CD14-positive monocyte (primary cell): ENCODE data around the gene UGT3A1. TPM values are rescaled to one million over a fixed set of nuclear protein-coding genes. Genes with fewer than 3 reads are reported as not detected.

ENCODE experiments used
- DNase-seq, 3 donors: peaks; one replicate each; pipeline ENCODE4 v3.0.0-alpha.2; 2011 to 2022
- H2AFZ ChIP-seq: 2 replicates; pipeline ENCODE4 v1.6.0; 2012; ENCODE audit warnings: mild to moderate bottlenecking, low read depth, low read length, inconsistent platforms; ENCODE audit not compliant: insufficient read depth, poor library complexity, severe bottlenecking
- H3K27ac ChIP-seq, 2 donors: 1 replicate in 1 of 2; 2 replicates in 1 of 2; pipeline ENCODE4 v1.5.1; 2012 to 2013; ENCODE audit warnings: low read length in 2 of 2, control low read depth in 1 of 2, inconsistent platforms in 1 of 2, low read depth in 1 of 2, mild to moderate bottlenecking in 1 of 2
- H3K27me3 ChIP-seq, 2 donors: one replicate each; pipeline versions ENCODE4 v1.6.0 to v1.6.1; 2011 to 2013; ENCODE audit warnings: low read length in 2 of 2; ENCODE audit not compliant: control insufficient read depth in 2 of 2, insufficient read depth in 2 of 2
- H3K36me3 ChIP-seq, 2 donors: replicated peaks in 1 of 2; 1 replicate in 1 of 2; 2 replicates in 1 of 2; pipeline versions ENCODE4 v1.5.1 to v1.6.1; 2012 to 2013; ENCODE audit warnings: low read length in 2 of 2, control low read depth in 1 of 2, inconsistent platforms in 1 of 2, mild to moderate bottlenecking in 1 of 2; ENCODE audit not compliant: insufficient read depth in 2 of 2, control insufficient read depth in 1 of 2
- H3K4me1 ChIP-seq, 2 donors: 1 replicate in 1 of 2; 2 replicates in 1 of 2; pipeline versions ENCODE4 v1.5.1 to v1.6.1; 2012 to 2013; ENCODE audit warnings: low read length in 2 of 2, control low read depth in 1 of 2, inconsistent platforms in 1 of 2, mild to moderate bottlenecking in 1 of 2, moderate library complexity in 1 of 2; ENCODE audit not compliant: insufficient read depth in 2 of 2, control insufficient read depth in 1 of 2
- H3K4me2 ChIP-seq: replicated peaks from 2 replicates; pipeline ENCODE3; 2012; ENCODE audit warnings: low read length, moderate library complexity, mild to moderate bottlenecking; ENCODE audit not compliant: poor library complexity, severe bottlenecking; ENCODE audit errors: extremely low read depth
- H3K4me3 ChIP-seq, 3 experiments: fragments of 200-600 bp in 1 of 3; sonication (generic) in 1 of 3; replicated peaks in 1 of 3; 1 replicate in 2 of 3; 2 replicates in 1 of 3; pipeline ENCODE4 v1.5.1; 2011 to 2013; ENCODE audit warnings: low read length in 3 of 3, mild to moderate bottlenecking in 3 of 3, control low read depth in 2 of 3, low read depth in 2 of 3, inconsistent platforms in 1 of 3, moderate library complexity in 1 of 3
- H3K79me2 ChIP-seq: 2 replicates; pipeline ENCODE4 v1.6.0; 2012; ENCODE audit warnings: mild to moderate bottlenecking, control low read depth, inconsistent platforms, low read length, moderate library complexity; ENCODE audit not compliant: insufficient read depth
- H3K9ac ChIP-seq: 2 replicates; pipeline ENCODE4 v1.6.0; 2017; ENCODE audit warnings: low read length, mild to moderate bottlenecking; ENCODE audit not compliant: insufficient read depth, poor library complexity, severe bottlenecking
- H3K9me3 ChIP-seq, 2 donors: replicated peaks in 1 of 2; 1 replicate in 1 of 2; 2 replicates in 1 of 2; pipeline versions ENCODE4 v1.5.1 to v1.6.1; 2012 to 2013; ENCODE audit warnings: low read length in 2 of 2, control low read depth in 1 of 2; ENCODE audit not compliant: control insufficient read depth in 1 of 2, insufficient read depth in 1 of 2
- H4K20me1 ChIP-seq: 2 replicates; pipeline ENCODE4 v1.6.0; 2012; ENCODE audit warnings: mild to moderate bottlenecking, low read length, control low read depth, moderate library complexity; ENCODE audit not compliant: insufficient read depth
- H3K27ac Mint-ChIP-seq, 7 donors: one replicate each; pipeline ENCODE4 v1.8.0; 2020; ENCODE audit warnings: mild to moderate bottlenecking in 7 of 7, mixed read lengths in 7 of 7, moderate library complexity in 6 of 7, inconsistent platforms in 2 of 7
- H3K27me3 Mint-ChIP-seq, 3 donors: one replicate each; pipeline ENCODE4 v1.8.0; 2021 to 2022; ENCODE audit warnings: low read depth in 3 of 3, mild to moderate bottlenecking in 3 of 3, mixed read lengths in 3 of 3, moderate library complexity in 3 of 3, inconsistent platforms in 1 of 3
- H3K36me3 Mint-ChIP-seq, 2 donors: one replicate each; pipeline ENCODE4 v1.8.0; 2020; ENCODE audit warnings: mixed read lengths in 2 of 2, inconsistent platforms in 1 of 2, mild to moderate bottlenecking in 1 of 2
- H3K4me1 Mint-ChIP-seq: one replicate; pipeline ENCODE4 v1.8.0; 2020; ENCODE audit warnings: mild to moderate bottlenecking, mixed read lengths
- H3K4me3 Mint-ChIP-seq, 2 donors: one replicate each; pipeline ENCODE4 v1.8.0; 2020; ENCODE audit warnings: mild to moderate bottlenecking in 2 of 2, mixed read lengths in 2 of 2, moderate library complexity in 1 of 2
- H3K9me3 Mint-ChIP-seq, 7 donors: one replicate each; pipeline ENCODE4 v1.8.0; 2020 to 2022; ENCODE audit warnings: mixed read lengths in 7 of 7, mild to moderate bottlenecking in 6 of 7, moderate library complexity in 6 of 7, inconsistent platforms in 2 of 7
- WGBS: methylation state at CpG from one replicate; pipeline ENCODE4 v1.1.5; 2013; ENCODE audit warnings: missing lambda C conversion rate; ENCODE audit not compliant: insufficient coverage; 5-methylcytosine and 5-hydroxymethylcytosine counted together
- intact Hi-C, 2 donors: fragments of 100-400 bp; cut with micrococcal nuclease; formaldehyde crosslinking; loops; one replicate each; pipeline versions ENCODE4 v1.15.0 to v1.15.1; 2023
- polyA plus RNA-seq, 3 donors: library from polyadenylated mRNA; depleted of rRNA in 1 of 3; unstranded in 2 of 3; stranded (reverse) in 1 of 3; fragments of 300-500 nt in 2 of 3; fragments of >200 nt in 1 of 3; fragmentation: Illumina TruSeq in 2 of 3; gene quantifications; 1 replicate in 2 of 3; 2 replicates in 1 of 3; pipeline ENCODE4 v1.2.3, GENCODE V29; 2012 to 2021
- TF ChIP-seq, protein P1 (sequence below): fragments of 200-600 bp; IDR thresholded peaks from one replicate; pipeline ENCODE4 v1.8.0; 2022; ENCODE audit warnings: antibody characterized with exemption, mild to moderate bottlenecking

Gene UGT3A1
- polyA plus RNA-seq, 3 donors, result not detected

DNA sequence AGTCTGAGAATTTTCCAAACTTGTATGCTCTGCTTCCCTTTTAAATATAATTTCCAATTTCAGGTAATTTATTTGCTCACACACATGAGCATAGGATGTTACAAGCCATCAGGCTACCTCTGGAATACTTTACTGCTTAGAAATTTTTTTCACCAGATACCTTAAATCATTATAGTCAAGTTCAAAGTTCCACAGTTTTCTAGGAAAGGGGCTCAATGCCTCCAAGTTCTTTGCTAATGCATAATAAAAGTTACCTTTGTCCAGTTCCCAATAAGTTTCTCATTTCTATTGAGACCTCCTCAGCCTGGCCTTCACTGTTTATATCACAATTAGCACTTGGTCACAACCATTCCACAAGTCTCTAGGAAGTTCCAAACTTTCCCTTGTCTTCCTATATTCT lies 16.2 kb upstream of the UGT3A1 start:
- Histone ChIP-seq H3K9me3 (peaks cover 11 to 18% of the 10 kb centered on the region in 2 donors), H3K27ac (no peak overlapping the region), H3K4me3 (no peak overlapping the region), H3K79me2 (no peaks in the 10 kb centered on the region), H3K4me1 (no peaks in the 10 kb centered on the region), H2AFZ (no peak overlapping the region), H4K20me1 (no peaks in the 10 kb centered on the region), H3K9ac (no peak overlapping the region), H3K36me3 (no peaks in the 10 kb centered on the region), H3K27me3 (no peaks in the 10 kb centered on the region), H3K4me2 (no peak overlapping the region)
- peaks cover 18 to 31% (median 23%) of the 10 kb centered on the region in 7 donors for H3K9me3 Mint-ChIP-seq
- DNase-seq, result no peak
- no peaks in the 10 kb centered on the region for H3K4me1 Mint-ChIP-seq
- no peak overlapping the region for H3K27ac Mint-ChIP-seq
- H3K4me3 Mint-ChIP-seq, result no peak overlapping the region
- H3K27me3 Mint-ChIP-seq, result peaks cover 0 to 4% (median 0%) of the 10 kb centered on the region in 3 donors
- H3K36me3 Mint-ChIP-seq, result no peaks in the 10 kb centered on the region
- intact Hi-C loops, result no loop called here
- TF ChIP-seq, protein P1, sequence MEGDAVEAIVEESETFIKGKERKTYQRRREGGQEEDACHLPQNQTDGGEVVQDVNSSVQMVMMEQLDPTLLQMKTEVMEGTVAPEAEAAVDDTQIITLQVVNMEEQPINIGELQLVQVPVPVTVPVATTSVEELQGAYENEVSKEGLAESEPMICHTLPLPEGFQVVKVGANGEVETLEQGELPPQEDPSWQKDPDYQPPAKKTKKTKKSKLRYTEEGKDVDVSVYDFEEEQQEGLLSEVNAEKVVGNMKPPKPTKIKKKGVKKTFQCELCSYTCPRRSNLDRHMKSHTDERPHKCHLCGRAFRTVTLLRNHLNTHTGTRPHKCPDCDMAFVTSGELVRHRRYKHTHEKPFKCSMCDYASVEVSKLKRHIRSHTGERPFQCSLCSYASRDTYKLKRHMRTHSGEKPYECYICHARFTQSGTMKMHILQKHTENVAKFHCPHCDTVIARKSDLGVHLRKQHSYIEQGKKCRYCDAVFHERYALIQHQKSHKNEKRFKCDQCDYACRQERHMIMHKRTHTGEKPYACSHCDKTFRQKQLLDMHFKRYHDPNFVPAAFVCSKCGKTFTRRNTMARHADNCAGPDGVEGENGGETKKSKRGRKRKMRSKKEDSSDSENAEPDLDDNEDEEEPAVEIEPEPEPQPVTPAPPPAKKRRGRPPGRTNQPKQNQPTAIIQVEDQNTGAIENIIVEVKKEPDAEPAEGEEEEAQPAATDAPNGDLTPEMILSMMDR, result no peak

DNA sequence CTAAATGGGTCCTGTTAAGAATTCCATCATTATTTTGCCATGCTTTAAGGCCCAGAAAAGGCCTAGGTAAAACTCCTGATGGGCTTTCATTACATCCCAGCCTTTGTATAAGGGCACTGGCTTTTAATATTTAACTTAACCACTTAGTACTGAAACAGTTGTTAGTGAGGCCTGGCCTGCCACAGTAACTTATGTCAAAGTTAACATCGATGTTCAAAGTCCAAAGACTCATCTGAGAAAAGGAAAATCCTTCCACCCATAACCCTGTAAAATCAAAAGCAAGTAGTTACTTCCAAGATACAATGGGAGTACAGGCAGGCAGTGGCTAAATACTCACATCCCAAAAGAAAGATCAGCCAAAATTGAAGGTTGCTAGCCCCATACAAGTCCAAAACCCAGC lies 15.0 kb upstream of the UGT3A1 start:
- peaks cover 0 to 4% (median 2%) of the 10 kb centered on the region in 3 donors for H3K27me3 Mint-ChIP-seq

More for the DNA sequence above, 15.0 kb upstream of the UGT3A1 start:
- Mint-ChIP-seq H3K27ac (no peak overlapping the region), H3K36me3 (no peaks in the 10 kb centered on the region), H3K4me3 (no peak overlapping the region), H3K4me1 (no peaks in the 10 kb centered on the region), H3K9me3 (peaks cover 18 to 29% (median 21%) of the 10 kb centered on the region in 7 donors)
- no peaks in the 10 kb centered on the region for H3K27me3 ChIP-seq
- no peak overlapping the region for H2AFZ ChIP-seq
- no peak overlapping the region for H3K27ac ChIP-seq
- DNase-seq, result no peak
- H3K4me2 ChIP-seq, result no peak overlapping the region
- no peaks in the 10 kb centered on the region for H3K79me2 ChIP-seq
- no peaks in the 10 kb centered on the region for H3K4me1 ChIP-seq
- peaks cover 11 to 18% of the 10 kb centered on the region in 2 donors for H3K9me3 ChIP-seq
- intact Hi-C loops, result no loop called here
- H3K4me3 ChIP-seq, result no peak overlapping the region
- WGBS, result no CpG with 5 or more reads among the region's 1 CpG
- H3K9ac ChIP-seq, result no peak overlapping the region
- H3K36me3 ChIP-seq, result no peaks in the 10 kb centered on the region
- no peaks in the 10 kb centered on the region for H4K20me1 ChIP-seq
- TF ChIP-seq, protein P1, result no peak
